Ovary (tissue), 9 donors: ENCODE results near the gene LRRC56. TPM values are rescaled to one million over a fixed set of nuclear protein-coding genes. Genes with fewer than 3 reads are reported as not detected.

ENCODE experiments used
- DNase-seq, 5 donors: peaks; one replicate each; pipeline ENCODE4 v3.0.0-alpha.2; 2019 to 2020
- H3K27ac ChIP-seq, 2 donors: fragments of 200-600 bp; one replicate each; pipeline versions ENCODE4 v1.5.1 to v1.8.0; 2019 to 2022
- H3K27me3 ChIP-seq: fragments of 200-600 bp; one replicate; pipeline ENCODE4 v1.8.0; 2022
- H3K36me3 ChIP-seq: fragments of 200-600 bp; sonication (generic); one replicate; pipeline ENCODE4 v1.5.1; 2019
- H3K4me1 ChIP-seq: one replicate; pipeline ENCODE4 v1.8.1; 2013; ENCODE audit warnings: mild to moderate bottlenecking, moderate library complexity; ENCODE audit not compliant: insufficient read depth
- H3K4me3 ChIP-seq: fragments of 200-600 bp; sonication (generic); one replicate; pipeline ENCODE4 v1.5.1; 2017
- H3K9me3 ChIP-seq, 2 donors: fragments of 200-600 bp in 1 of 2; sonication (generic) in 1 of 2; one replicate each; pipeline versions ENCODE4 v1.5.1 to v1.8.1; 2013 to 2019; ENCODE audit warnings: mild to moderate bottlenecking in 1 of 2, moderate library complexity in 1 of 2
- CTCF ChIP-seq, 3 donors: fragments of 450-650 bp in 2 of 3; fragments of 200-600 bp in 1 of 3; IDR thresholded peaks; one replicate each; pipeline versions ENCODE4 v1.5.1 to v1.8.0; 2016 to 2022; ENCODE audit warnings: antibody characterized with exemption in 3 of 3, mild to moderate bottlenecking in 1 of 3
- EP300 ChIP-seq: sonication (generic); formaldehyde crosslinking; IDR thresholded peaks from one replicate; pipeline ENCODE4 v1.6.1; 2017; ENCODE audit warnings: antibody characterized with exemption
- POLR2A ChIP-seq: fragments of 450-650 bp; IDR thresholded peaks from one replicate; pipeline ENCODE4 v1.6.1; 2017; ENCODE audit warnings: antibody characterized with exemption, mild to moderate bottlenecking, moderate library complexity
- WGBS, 3 donors: extraction: QIAGEN DNeasy Blood & Tissue Kit in 1 of 3; methylation state at CpG; one replicate each; pipeline versions ENCODE4 v1.1.5 to v1.1.7; 2013 to 2017; 5-methylcytosine and 5-hydroxymethylcytosine counted together
- intact Hi-C, 4 donors: fragments of 100-400 bp; cut with DNase I; formaldehyde crosslinking; loops; one replicate each; pipeline versions ENCODE4 v1.11.0 to v1.15.1; 2022 to 2023
- polyA plus RNA-seq, 2 donors: library from polyadenylated mRNA; stranded (reverse); fragments of 200-250 nt in 1 of 2; fragments of 350-450 nt in 1 of 2; fragmentation: Illumina TruSeq in 1 of 2; extraction: RNeasy Lipid Tissue Mini Kit (QIAGEN cat#74804) in 1 of 2; gene quantifications; one replicate each; pipeline ENCODE4 v1.2.3, GENCODE V29; 2013 to 2014
- total RNA-seq, 7 donors: library from RNA; depleted of rRNA in 2 of 7; stranded (reverse); fragments of >200 nt in 2 of 7; fragmentation: NEBNext Ultra II Directional in 3 of 7; extraction: Animal tissue kit (Norgen Biotek cat#: 25700) in 3 of 7; gene quantifications; one replicate each; pipeline versions ENCODE4 v1.1.0 to v1.2.4, GENCODE V29; 2016 to 2023
- donor health status: DM: no; HTN: no; CAD: no; lungs with moderate emphysema.
- donor health status: DM: no; HTN: no; CAD: no.
- donor health status: Bipolar disorder and iron deficiency.
- donor health status: DM: yes; HTN: yes; CAD: no.
- donor health status: DM: no; HTN: no; CAD: no.
- donor health status: DM: yes; HTN: yes; CAD: no.

Gene LRRC56
- total and polyA plus RNA-seq, 9 donors = 0.60 to 6.2 (median 2.0) TPM; not detected in 1

DNA sequence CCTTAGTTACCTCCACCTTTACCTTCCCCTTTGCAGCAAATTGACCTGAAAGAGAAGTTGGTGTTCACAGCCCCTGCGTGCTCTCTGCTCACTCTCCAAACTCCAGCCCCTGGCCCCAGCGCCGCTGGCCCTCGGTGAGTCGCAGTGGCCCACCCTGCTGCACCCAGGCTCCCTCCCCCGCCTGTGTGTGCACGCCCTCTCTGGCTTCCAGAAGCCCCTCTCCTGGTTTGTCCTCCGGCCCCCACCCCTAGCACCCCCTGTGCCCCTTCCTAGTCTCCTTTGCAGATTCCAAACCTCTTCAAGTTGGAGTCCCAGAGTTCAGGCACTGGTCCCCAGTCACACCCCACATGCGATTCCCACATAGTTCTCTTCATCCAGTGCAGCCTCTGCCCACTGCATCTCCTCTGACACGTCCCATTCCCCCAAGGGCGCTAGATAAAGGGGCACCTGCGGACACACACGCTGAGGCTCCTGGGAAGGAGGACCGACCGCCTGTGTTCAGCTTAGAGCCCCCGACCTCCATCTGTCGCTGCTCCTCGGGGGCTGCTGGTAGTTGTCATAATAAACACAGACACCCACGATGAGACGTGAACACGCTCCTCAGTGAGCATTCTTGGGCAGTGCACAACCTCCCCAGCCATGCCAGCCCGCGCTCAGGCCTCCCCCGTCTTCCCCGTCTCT, 37.4 kb downstream of the LRRC56 start:
- Histone ChIP-seq H3K36me3 (no peaks in the 10 kb centered on the region), H3K27me3 (no peaks in the 10 kb centered on the region), H3K4me1 (peaks cover 19% of the 10 kb centered on the region), H3K27ac (no peak overlapping the region), H3K9me3 (no peaks in the 10 kb centered on the region), H3K4me3 (peak overlapping the region; percentile 73)
- peak in 2 of 5 donors; percentile 54 to 60 for DNase-seq
- 16 to 18% (median 17%) methylated on average over 25 of the region's 25 CpGs for WGBS, 3 donors
- no peak for TF ChIP-seq POLR2A
- no peak for TF ChIP-seq EP300
- no peak for TF ChIP-seq CTCF (IDR thresholded peaks at IDR 0.05)
- intact Hi-C loops = no loop called here

- intact Hi-C loops = no loop called here
- Histone ChIP-seq H3K4me3 (peak overlapping the region; percentile 73), H3K4me1 (peaks cover 24% of the 10 kb centered on the region), H3K27me3 (no peaks in the 10 kb centered on the region), H3K36me3 (no peaks in the 10 kb centered on the region), H3K9me3 (no peaks in the 10 kb centered on the region), H3K27ac (peak overlapping the region in 1 of 2 donors; percentile 75)
- TF ChIP-seq POLR2A (peak; percentile 56), EP300 (no peak), CTCF (IDR thresholded peaks at IDR 0.05) (no peak)
- 0 to 1% (median 0%) methylated on average over 54 to 77 of the region's 81 CpGs for WGBS, 3 donors
- DNase-seq = peak in 1 of 5 donors; percentile 55
These were observed 38.1 kb downstream of the LRRC56 start for GRCh38 chr11:575313-575995.

GRCh38 chr11:575996-576768, 38.9 kb downstream of the LRRC56 start, which contains the start of gene PHRF1:
Gene PHRF1 (plus strand): TSS chr11:576470. CDS start chr11:581513, 5,043 bp downstream.
- Histone ChIP-seq H3K4me3 (peak within 1 kb of the TSS; percentile 80), H3K27ac (peak within 1 kb of the TSS; percentile 77 to 90), H3K27me3 (no peaks in the 10 kb centered on the region), H3K4me1 (peaks cover 25% of the 10 kb centered on the region), H3K36me3 (no peaks in the 10 kb centered on the region), H3K9me3 (no peaks in the 10 kb centered on the region)
- peak; percentile 97 for DNase-seq
- TF ChIP-seq EP300 (peak; percentile 82), CTCF (IDR thresholded peaks at IDR 0.05) (peak in 2 of 3 donors; percentile 21 to 35), POLR2A (peak; percentile 61)
- intact Hi-C loops = no loop called here
- 1% methylated on average over 51 to 98 of the region's 99 CpGs for WGBS, 3 donors

- H3K36me3 ChIP-seq = peaks cover 2% of the 10 kb centered on the region
- TF ChIP-seq EP300 (no peak), POLR2A (no peak), CTCF (IDR thresholded peaks at IDR 0.05) (no peak)
- H3K27ac ChIP-seq = no peak overlapping the region
- intact Hi-C loops = no loop called here
- H3K9me3 ChIP-seq = no peaks in the 10 kb centered on the region
- peak in 2 of 5 donors; percentile 52 to 53 for DNase-seq
- 1 to 2% (median 1%) methylated on average over 28 to 48 of the region's 48 CpGs for WGBS, 3 donors
- H3K4me1 ChIP-seq = peaks cover 25% of the 10 kb centered on the region
- no peaks in the 10 kb centered on the region for H3K27me3 ChIP-seq
- peak overlapping the region; percentile 80 for H3K4me3 ChIP-seq
These were observed 39.7 kb downstream of the LRRC56 start for GRCh38 chr11:576811-577610.
